AML-193 (cell line): ENCODE data around the gene B4GALT7.

Experiments used
- DNase-seq, 2 experiments: peaks; one replicate each; lab custom pipeline; 2025; lab: John Stamatoyannopoulos, UW

B4GALT7 gene

GRCh38 chr5:177593511-177593910 is 6.4 kb upstream of the B4GALT7 start:
- no peak for DNase-seq

GRCh38 chr5:177594071-177594470 is 5.9 kb upstream of the B4GALT7 start:
- DNase-seq = no peak

GRCh38 chr5:177595026-177595585 is 4.8 kb upstream of the B4GALT7 start:
- DNase-seq = no peak

GRCh38 chr5:177595991-177596774 is 3.7 kb upstream of the B4GALT7 start:
- no peak for DNase-seq

GRCh38 chr5:177596775-177597238 is 3.1 kb upstream of the B4GALT7 start:
- DNase-seq = no peak

- no peak for DNase-seq
These were observed 1.5 kb upstream of the B4GALT7 start for GRCh38 chr5:177598477-177598876.

- no peak for DNase-seq
These were observed 631 bp downstream of the B4GALT7 start for GRCh38 chr5:177600508-177601018.

- no peak for DNase-seq
These were observed 1.2 kb downstream of the B4GALT7 start for GRCh38 chr5:177601126-177601525.

- DNase-seq = no peak
These were observed 1.9 kb downstream of the B4GALT7 start for GRCh38 chr5:177601577-177602457.

- no peak for DNase-seq
These were observed 2.5 kb downstream of the B4GALT7 start for GRCh38 chr5:177602458-177602830.

- DNase-seq = no peak
These were observed 3.7 kb downstream of the B4GALT7 start for GRCh38 chr5:177603631-177604030.

GRCh38 chr5:177604116-177604521 is 4.2 kb downstream of the B4GALT7 start:
- no peak for DNase-seq

GRCh38 chr5:177604656-177605055 is 4.7 kb downstream of the B4GALT7 start:
- no peak for DNase-seq

GRCh38 chr5:177605078-177605477 is 5.1 kb downstream of the B4GALT7 start:
- no peak for DNase-seq

- DNase-seq = no peak
These were observed 5.7 kb downstream of the B4GALT7 start for GRCh38 chr5:177605667-177606066.

GRCh38 chr5:177606071-177607051 is 6.4 kb downstream of the B4GALT7 start:
- DNase-seq = no peak

GRCh38 chr5:177607115-177607451 is 7.2 kb downstream of the B4GALT7 start:
- no peak for DNase-seq

GRCh38 chr5:177607452-177608192 is 7.7 kb downstream of the B4GALT7 start:
- peak; percentile 45 to 57 for DNase-seq

GRCh38 chr5:177608243-177609075 is 8.5 kb downstream of the B4GALT7 start:
- no peak for DNase-seq
